Prostate gland (tissue), 2 donors: ENCODE data around the gene PLCH1.

Experiments used
- POLR2A ChIP-seq: fragments of 450-650 bp; IDR thresholded peaks from one replicate; pipeline ENCODE4 v1.6.1; 2016; ENCODE audit warnings: antibody characterized with exemption, mild to moderate bottlenecking
- TF ChIP-seq, protein P1 (sequence below), 4 experiments: fragments of 200-600 bp in 2 of 4; fragments of 450-650 bp in 2 of 4; sonication (generic) in 2 of 4; IDR thresholded peaks; 1 replicate in 3 of 4; 2 replicates in 1 of 4; pipeline ENCODE4 v1.5.1; 2016 to 2019; ENCODE audit warnings: antibody characterized with exemption in 4 of 4, mild to moderate bottlenecking in 2 of 4, moderate library complexity in 2 of 4

- TF ChIP-seq, protein P1, sequence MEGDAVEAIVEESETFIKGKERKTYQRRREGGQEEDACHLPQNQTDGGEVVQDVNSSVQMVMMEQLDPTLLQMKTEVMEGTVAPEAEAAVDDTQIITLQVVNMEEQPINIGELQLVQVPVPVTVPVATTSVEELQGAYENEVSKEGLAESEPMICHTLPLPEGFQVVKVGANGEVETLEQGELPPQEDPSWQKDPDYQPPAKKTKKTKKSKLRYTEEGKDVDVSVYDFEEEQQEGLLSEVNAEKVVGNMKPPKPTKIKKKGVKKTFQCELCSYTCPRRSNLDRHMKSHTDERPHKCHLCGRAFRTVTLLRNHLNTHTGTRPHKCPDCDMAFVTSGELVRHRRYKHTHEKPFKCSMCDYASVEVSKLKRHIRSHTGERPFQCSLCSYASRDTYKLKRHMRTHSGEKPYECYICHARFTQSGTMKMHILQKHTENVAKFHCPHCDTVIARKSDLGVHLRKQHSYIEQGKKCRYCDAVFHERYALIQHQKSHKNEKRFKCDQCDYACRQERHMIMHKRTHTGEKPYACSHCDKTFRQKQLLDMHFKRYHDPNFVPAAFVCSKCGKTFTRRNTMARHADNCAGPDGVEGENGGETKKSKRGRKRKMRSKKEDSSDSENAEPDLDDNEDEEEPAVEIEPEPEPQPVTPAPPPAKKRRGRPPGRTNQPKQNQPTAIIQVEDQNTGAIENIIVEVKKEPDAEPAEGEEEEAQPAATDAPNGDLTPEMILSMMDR (IDR thresholded peaks at IDR 0.05), result no peak
- no peak for TF ChIP-seq POLR2A
These were observed 6.2 kb downstream of the PLCH1 start for GRCh38 chr3:155738580-155739076.
